ENCODE measurements around the gene CANT1.

DNA sequence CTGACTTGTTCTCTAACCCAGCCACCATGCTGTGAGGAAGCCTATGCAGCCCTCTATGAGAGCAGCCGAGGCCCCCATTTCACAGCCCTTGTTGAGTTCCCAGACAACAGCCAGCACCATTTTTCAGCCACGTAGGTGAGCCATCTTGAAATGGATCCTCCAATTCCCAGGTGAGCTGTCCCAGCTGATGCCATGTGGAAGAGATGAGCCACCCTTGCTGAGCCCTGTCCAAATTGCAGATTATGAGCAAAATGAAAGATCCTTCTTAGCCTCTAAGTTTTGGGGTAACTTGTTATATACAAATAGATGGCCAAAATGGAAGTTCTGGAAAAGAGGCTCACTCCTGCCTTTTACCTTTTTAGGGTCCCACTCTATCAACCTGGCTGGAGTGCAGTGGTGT is 58.7 kb downstream of the CANT1 start:
- TF ChIP-seq, protein P1, sequence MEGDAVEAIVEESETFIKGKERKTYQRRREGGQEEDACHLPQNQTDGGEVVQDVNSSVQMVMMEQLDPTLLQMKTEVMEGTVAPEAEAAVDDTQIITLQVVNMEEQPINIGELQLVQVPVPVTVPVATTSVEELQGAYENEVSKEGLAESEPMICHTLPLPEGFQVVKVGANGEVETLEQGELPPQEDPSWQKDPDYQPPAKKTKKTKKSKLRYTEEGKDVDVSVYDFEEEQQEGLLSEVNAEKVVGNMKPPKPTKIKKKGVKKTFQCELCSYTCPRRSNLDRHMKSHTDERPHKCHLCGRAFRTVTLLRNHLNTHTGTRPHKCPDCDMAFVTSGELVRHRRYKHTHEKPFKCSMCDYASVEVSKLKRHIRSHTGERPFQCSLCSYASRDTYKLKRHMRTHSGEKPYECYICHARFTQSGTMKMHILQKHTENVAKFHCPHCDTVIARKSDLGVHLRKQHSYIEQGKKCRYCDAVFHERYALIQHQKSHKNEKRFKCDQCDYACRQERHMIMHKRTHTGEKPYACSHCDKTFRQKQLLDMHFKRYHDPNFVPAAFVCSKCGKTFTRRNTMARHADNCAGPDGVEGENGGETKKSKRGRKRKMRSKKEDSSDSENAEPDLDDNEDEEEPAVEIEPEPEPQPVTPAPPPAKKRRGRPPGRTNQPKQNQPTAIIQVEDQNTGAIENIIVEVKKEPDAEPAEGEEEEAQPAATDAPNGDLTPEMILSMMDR (IDR thresholded peaks at IDR 0.05), result no peak
- TF ChIP-seq POLR2A (IDR thresholded peaks at IDR 0.05), result no peak
